HPDE6-E6E7 (cell line): ENCODE measurements around the gene DDX39B.
"Not testable (repeated sequence)": the region's sequence is repeated elsewhere in the genome, so short reads cannot be mapped to it uniquely, and the experiment has no call there.

Experiments used
- DNase-seq: peaks from one replicate; pipeline ENCODE4 v3.0.0; 2011; ENCODE audit warnings: missing footprints; ENCODE audit errors: extremely low spot score

Gene DDX39B

DNA sequence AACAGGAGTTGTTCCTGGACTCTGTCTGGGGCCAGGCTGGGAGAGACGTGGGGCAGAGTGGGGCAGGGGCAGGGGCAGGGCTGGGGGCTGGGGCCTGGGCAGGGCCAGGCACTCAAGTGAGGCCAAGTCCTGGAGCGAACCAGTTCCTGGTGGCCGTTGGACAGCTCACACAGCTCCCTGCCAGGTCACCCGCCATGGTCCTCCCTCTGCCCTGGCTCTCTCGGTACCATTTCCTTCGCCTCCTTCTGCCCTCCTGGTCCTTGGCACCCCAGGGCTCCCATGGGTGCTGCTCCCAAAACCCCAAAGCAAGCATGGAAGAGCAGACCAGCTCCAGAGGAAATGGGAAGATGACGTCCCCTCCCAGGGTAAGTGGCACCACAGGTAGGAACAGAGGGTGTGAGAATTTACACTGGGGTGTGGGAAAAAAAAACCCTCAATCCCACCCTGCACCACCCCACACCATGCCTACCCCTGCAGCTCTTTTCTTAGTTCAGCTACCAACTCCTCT, 12.9 kb downstream of the DDX39B start, which contains the start of gene MCCD1:
Gene MCCD1 (plus strand): TSS at position 142 of the 508 bp plus-strand sequence. CDS start 53 bp downstream, at position 195.
- DNase-seq: no peak

DNA sequence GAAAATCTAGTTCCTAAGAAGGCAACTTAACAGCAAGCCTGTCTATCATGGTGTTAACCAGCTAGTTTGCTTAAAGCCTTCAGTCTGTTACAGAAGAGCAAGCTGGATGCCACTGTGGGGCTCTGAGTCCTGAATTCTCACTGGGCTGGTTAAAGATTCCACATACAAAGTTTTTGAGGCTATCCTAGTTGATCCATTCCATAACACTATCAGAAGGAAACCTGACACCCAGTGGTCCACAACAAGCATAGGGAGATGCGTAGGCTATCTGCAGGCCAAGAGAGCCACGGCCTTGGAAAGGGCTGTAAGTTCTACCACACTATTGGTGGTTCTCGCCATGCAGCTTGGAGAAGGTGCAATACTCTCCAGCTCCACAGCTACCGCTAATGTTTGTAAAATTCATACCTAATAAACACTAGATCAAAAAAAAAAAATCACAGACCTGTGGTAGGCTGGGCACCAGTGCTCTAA, 13.5 kb downstream of the DDX39B start:
- no peak for DNase-seq

DNA sequence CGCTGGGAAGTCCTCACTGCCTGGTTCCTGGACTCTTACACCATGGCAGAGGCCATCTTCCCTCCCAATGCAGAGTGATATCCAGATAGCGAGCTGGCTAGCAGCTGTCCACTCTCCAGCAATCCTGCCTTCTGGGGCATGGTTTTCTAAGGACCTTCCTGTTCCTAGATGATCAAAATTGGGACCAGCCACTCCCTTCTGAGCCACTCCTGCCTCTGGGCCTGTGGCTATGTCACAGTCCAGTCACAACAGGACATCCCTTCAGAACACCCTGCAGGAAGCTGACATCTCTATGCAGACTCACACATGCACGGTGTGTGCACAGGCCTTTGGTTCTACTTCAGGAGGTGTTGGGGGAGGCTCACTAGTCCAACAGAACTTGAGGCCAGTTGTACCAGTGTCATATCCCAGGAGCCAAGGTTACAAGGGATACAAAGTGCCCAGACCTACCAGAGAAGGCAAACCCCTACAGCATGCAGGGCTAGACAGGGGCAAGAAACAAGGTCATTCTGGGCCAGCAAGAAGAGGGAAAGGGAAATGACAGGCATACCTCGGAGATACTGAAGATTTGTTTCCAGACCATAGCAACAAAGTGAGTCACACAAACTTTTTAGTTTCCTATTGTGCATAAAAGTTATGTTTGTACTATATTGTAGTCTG, 15.7 kb downstream of the DDX39B start:
- DNase-seq: no peak

DNA sequence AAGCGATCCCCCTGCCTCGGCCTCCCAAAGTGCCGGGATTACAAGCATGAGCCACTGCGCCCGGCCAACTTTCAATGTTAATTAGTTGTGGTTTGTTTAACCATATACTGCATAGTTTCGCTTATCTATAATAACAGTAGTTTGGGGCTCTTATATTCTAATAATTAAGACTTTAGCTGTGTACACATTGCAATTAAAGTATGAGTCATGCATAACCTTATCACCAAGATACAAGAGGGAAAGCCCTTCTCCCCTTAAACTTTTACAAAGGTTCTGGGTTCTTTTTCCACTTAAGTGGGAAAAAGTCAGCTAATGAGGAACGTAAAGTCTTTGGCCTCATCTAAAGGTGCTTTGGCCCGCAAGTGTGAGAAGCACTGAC, 16.3 kb downstream of the DDX39B start:
- DNase-seq: no peak

DNA sequence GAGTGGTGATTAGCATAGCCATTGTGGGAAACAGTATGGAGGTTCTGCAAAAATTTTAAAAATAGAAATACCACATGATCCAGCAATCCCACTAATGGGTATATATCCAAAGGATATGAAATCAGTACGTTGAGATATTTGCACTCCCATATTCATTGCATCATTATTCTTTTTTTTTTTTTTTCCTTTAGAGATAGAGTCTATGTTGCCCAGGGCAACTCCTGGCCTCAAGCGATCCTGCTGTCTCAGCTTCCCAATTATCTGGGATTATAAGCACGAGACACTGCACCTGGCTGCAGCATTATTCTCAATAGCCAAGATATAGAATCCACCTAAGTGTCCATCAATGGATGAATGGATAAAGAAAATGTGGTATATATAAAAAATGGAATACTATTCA, 20.0 kb downstream of the DDX39B start:
- DNase-seq: no peak

DNA sequence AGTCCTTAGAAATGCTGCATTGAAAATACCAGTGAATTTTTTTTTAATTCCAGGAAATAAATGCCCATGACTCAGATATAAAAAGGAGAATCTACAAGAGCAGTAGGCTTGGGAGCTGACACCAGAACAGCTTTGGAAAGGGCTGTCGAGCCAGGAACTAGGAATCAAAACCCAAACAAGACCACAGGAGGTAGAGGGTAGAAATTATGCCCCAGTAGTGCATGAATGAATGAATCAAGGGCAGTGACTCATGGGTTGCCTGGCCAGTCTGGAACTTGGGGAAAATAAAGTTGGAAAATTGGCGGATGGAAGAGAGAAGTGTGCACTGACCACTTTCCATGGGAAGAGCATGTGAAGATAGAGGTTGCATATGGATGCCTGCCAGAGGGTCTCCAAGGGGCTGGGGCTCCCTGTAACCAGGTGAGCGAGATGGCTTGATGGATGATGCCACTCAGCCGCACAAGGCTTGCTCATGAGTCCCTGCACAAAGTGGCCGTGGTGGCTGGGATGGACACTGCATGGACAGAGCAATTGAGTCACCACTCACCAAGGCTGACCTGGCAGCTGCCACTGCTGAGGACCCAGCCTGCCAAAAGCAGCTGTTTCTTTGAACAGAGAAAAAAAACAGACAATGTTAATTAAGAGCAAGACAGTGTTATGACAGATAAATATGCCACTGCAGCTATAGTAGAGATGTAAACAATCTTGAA, 28.2 kb downstream of the DDX39B start:
- DNase-seq: no peak

DNA sequence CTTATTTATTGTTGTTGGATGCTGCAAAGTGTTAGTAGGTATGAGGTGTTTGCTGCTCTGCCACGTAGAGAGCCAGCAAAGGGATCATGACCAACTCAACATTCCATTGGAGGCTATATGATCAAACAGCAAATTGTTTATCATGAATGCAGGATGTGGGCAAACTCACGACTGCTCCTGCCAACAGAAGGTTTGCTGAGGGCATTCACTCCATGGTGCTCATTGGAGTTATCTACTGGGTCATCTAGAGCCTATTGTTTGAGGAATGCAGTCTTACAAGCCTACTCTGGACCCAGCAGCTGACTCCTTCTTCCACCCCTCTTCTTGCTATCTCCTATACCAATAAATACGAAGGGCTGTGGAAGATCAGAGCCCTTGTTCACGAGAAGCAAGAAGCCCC, 31.8 kb downstream of the DDX39B start:
- DNase-seq: no peak

DNA sequence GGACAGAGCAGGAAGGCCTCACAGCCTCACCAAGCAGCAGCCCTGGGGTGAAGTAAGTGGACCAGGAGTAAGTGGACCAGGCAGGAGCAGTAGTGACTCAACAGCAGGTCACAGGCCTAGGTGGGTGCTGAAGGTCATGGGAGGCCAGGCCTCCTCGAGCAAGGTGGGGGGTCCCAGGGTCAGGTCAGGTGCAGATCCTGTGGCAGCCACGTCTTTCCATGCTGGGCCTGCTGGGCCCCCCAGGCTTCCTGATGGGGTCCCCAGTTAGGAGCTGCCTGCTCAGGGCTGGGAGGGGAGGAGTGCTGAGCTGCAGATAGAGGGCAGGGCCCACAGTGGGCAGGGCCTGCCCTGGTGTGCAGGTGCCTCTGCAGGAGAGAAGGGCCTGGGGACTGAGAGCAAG, 32.8 kb downstream of the DDX39B start:
- not testable (repeated sequence) for DNase-seq

DNA sequence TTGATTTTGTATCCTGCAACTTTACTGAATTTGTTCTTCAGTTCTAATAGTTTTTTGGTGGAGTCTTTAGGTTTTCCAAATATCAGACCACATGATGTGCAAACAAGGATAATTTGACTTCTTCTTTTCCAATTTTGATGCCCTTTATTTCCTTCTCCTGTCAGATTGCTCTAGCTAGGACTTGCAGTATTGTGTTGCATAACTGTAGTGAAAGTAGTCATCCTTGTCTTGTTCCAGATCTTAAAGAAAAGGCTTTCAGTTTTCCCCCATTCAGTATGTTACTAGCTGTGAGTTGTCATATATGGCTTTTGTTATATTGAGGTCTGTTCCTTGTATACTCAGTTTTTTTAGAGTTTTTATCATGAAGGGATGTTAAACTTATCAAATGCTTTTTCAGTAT, 39.2 kb downstream of the DDX39B start:
- DNase-seq: no peak

DNA sequence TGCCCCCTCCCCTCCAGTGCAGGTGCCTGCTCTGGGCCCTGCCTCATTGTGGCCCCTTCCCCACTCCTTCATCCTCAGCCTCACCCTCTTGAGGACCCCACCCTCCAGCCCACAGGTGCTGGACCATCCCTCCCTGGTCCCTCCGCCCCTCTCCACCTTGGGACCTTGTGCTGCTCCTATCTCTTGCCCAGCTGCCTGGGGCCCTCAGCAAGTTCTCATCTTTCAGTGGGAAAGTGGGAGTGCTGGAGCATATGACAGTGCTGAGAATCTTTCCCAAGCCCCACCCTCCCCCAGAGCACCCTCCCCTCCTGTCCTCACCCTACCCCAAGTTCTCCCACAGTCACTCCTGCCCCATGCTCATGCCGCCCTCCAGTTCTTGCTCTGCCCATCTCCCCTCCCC, 42.2 kb downstream of the DDX39B start:
- not testable (repeated sequence) for DNase-seq

DNA sequence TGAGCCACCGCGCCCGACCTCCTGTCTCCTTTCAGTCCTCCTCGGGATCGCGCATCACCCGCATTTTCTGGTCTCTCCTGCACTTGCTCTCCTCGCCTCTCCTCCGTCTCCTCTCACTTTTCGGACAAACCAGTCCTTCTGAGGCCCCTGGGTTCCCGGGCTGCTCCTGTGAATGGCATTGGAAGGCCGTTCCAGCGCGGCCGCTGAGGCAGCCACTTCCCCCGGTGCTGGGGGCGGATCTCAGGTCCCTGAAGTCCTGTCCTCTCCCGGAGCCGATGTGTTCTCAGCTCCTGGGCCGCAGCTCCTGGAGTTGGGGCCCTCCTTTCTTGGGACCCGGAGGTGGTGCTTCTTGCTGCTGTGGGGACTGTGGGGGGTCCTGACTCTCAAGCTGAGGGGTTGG, 43.1 kb downstream of the DDX39B start:
- no peak for DNase-seq

DNA sequence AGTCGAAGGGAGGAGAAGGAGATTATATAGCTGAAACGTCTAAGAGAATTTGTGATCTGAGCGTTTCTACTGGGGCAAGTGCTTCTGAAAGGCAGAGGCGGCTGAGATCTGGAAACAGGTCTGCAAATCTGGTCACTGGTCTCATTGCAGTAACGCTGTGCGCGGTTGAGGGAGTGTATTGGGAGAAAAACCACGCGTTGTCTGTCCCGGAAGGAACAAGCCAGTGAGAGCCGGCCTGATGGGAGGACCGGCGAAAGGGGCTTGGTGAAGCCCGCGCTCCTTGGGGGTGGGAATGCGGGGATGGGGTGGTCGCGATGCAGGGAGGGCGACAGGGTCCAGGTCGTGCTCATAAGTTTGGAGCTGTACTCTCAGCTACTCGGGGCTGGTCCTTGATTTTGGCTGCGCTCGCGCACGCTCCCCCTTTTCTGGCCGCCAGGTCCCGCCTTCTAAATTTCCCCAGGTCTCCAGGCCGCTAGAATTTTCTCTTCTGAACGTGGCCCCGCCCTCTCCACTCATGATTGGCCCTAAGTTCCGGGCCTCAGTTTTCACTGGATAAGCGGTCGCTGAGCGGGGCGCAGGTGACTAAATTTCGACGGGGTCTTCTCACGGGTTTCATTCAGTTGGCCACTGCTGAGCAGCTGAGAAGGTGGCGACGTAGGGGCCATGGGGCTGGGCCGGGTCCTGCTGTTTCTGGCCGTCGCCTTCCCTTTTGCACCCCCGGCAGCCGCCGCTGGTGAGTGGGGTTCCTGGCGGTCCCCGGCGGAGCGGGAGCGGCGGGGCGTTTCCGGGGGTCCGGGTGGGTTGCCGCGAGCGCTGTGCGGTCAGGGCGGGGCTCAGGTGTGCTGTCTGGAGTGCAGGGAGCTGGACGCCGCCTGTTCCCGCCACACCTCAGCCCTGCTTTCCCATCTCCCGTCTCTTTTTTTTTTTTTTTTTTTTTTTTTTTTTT, 44.0 kb downstream of the DDX39B start, which contains the start of gene MICB:
Gene MICB (plus strand): TSS at position 615 of the 946 bp plus-strand sequence. CDS start 49 bp downstream, at position 664.
- peak; percentile 69 for DNase-seq

DNA sequence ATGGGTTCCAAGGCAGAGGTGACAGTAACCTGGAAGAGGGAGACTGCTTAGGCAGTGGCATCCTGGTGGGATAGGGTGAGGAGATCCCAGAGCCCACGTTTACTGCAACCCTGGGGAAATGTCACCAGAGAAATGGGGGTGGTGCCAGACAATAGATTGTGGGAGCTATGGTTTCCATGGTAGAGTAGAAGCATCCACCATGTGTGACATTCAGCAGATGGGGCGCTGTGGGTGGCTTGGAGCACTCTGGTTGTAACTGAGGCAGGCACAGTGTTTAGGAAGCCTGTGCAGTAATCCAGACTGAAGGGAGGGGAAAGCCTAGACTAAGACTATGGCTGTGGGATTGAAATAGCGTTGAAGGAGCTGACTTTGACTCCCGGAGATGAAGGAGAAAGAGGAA, 45.0 kb downstream of the DDX39B start:
- not testable (repeated sequence) for DNase-seq

DNA sequence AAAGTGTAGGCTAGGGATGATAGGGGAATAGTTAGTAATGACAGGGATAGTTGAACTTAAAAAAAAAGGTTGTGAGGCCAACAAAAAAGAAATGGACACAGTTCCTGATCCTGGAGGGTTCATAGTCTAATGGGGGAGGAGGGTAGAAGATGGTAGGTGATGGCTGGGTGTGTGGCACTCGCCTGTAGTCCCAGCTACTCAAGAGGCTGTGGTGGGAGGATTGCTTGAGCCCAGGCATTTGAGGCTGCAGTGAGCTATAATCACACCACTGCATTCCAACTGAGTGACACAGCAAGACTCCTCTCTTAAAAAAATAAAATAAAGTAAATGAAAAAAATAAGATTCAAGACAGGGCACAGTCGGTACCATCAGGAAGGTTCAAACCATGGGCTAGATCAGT, 46.2 kb downstream of the DDX39B start:
- DNase-seq: no peak

DNA sequence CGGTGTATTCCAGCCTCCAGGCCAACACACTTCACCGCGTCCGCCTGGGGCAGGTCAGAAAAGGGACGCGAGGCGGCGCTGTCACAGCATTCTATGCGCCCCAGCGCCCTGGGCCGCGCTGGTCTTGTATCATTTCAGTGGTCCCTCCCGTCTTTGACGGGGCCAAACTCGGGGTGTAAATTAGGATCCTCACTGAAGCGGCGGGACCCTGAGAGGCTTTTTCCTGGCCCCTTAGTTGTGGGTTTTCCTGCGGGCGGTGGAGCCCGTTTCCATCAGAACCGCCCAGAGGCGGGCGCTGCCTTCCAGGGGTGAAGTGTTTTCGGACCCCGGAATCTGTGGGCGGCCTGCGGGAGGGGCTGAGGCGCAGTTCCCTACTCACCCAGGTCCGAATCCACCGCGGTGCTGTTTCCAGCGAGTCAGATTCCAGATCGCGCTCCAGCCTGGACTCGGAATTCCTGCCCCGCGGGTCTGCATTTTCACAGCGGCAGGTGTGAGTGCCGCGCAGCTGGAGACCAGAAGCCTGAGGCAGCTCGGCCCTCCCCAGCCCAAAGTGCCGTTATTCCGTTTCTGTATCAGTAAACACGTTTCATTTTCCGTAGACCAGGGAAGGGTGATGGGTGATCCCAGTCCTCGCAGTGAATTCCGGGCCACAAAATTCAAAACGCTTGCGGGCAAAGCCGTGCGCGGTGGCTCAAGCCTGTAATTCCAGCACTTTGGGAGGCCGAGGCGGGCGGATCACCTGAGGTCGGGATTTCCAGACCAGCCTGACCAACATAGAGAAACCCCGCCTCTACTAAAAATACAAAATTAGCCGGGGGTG, 47.7 kb downstream of the DDX39B start:
- no peak for DNase-seq

DNA sequence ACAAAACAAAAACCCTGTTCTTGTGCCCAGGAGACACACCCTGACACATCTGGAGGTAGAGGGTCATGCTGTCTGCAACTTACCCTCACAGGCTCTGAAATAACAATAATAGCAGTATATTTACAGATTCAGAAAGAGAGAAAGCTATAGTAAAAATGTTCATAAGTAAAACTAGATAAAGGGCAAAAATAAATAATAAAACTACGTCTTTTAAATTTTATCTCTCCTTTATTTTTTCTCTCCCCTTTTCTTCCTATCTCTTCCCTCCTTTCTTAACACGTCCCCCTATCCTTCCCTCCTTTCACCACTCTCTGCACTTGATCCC, 48.3 kb downstream of the DDX39B start:
- not testable (repeated sequence) for DNase-seq

DNA sequence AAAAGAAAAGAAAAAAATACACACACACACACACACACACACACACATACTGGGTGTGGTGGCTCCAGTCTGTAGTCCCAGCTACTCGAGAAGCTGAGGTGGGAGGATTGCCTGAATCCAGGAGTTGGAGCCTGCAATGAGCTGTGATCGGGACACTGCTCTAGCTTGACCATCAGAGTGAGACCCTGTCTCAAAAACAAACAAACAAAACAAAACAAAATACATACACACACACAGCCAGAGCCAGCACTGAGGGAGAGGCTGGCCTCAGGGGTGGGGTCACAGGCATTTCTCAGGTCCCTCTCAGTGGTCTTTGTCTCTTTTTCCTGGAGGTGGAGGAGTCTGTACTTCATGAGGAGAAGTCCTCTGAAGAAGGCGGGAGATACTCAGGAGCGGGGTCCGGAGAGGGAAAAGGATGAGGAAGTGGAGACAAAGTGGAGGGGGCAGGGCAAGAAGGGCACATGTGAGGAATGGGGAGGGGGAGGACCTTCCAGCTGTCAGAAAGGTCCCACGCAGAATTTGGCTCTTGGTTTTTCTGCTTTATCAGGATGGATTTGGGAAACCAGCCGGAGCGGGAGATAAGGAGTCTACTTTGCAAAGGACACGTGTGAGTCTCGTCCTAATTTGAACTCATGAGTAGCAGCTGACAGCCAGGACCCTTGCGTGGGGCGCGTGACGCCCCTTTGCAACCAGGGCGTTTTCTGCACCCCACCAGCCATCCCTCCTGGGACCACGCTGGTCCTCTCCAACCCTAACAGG, 51.5 kb downstream of the DDX39B start:
- DNase-seq: no peak

DNA sequence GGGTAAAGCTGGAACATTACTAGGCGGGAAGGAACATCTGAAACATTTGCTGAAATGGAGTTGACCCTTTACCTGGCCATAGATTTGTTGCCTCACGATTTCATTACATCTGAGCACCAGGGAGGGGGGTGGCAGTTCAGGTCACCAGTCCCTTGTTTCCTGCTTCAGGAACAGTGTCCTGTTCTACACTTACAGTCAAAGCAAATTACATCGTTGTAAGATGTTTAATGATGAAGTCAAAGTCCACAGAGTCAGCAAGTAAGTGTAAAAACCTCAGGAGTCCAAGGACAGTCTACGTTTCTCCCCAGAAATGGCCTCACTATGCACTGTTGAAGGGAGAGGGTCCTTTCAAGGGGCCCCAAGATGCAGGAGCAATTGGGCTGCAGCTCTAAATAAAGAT, 52.7 kb downstream of the DDX39B start:
- no peak for DNase-seq

DNA sequence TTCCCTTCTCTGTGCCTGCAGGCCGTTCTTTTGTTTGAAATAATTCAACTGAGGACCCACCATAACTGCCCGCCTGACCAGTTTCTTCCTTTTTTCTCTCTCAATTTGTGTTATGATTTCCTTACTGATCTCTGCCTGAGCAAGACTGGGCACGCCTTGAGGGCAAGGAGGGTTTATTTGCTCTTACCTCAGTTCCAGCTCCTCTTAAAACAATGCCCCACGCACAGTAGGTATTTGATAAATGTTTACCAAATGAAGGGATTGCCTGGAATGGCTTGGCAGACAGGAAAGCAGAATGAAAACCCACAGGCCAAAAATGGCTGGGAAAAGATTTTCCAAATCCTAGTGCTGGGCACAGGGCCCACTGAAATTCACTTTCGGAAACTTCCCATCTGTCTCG, 54.1 kb downstream of the DDX39B start:
- DNase-seq: not testable (repeated sequence)

DNA sequence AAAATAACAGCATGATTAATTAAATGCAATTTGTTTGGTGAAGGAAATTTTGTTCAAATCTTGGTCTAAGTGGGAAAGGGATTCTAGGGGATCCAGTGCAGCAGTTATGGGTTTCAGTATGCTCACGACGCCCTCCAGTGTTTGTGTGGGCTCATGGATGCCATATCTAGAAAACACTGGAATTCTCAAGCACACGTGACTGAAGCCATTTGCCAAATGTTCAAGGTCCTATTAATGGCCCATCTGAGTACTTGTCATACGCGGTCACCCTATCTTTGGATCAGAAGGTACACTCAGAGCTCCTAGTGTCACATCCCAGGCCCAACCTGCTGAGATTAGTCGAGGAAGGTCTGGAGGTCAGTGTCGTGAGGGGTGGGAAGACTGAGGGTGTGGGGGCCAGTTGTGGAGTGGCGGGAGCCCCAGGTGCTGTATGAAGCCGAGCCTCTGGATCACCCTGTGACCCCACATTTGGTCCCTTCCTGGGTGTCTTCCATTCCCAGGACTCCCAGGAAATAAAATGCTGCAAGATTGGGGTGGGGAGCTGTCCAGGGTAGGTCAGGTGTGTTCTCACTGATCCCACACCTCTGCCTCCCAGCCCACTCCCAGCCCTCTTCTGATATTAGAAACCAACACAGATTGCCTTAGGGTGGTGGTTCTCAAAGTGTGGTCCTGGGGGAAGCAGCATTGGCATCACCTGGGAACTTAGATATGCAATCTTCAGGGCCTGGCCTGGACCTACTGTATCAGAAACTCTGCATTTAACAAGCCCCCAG, 55.6 kb downstream of the DDX39B start:
- not testable (repeated sequence) for DNase-seq
